HepG2 (cell line): Measurements from ENCODE around the gene ACOT2. TPM values are rescaled to one million over a fixed set of nuclear protein-coding genes. Genes with fewer than 3 reads are reported as not detected.
A peak's percentile ranks its signal among the peaks of the same experiment; 100 is the strongest.
"Not testable (repeated sequence)": the region's sequence is repeated elsewhere in the genome, so short reads cannot be mapped to it uniquely, and the experiment has no call there.

Experiments
- ESRRA ChIP-seq: sonication (generic); formaldehyde crosslinking; IDR thresholded peaks from 2 replicates; pipeline ENCODE4 v1.5.1; 2020; ENCODE audit warnings: mild to moderate bottlenecking, low read depth, missing genetic modification reagents
- GABPA ChIP-seq, 2 experiments: IDR thresholded peaks; 2 replicates each; pipeline ENCODE4 v1.6.1; 2011 to 2016; ENCODE audit warnings: low read depth in 2 of 2, low read length in 1 of 2, missing biosample characterization in 1 of 2, missing genetic modification characterization in 1 of 2
- MXI1 ChIP-seq: IDR thresholded peaks from 3 replicates; pipeline ENCODE4 v1.6.1; 2012; ENCODE audit warnings: low read depth, low read length, inconsistent platforms, borderline replicate concordance
- RBFOX2 ChIP-seq: fragments of 200-400 bp; formaldehyde crosslinking; IDR thresholded peaks from 2 replicates; pipeline ENCODE4 v1.6.1; 2017; ENCODE audit warnings: low read depth, mild to moderate bottlenecking, low read length
- TFDP2 ChIP-seq: sonication (generic); formaldehyde crosslinking; IDR thresholded peaks from 2 replicates; pipeline ENCODE4 v1.4.0; 2020; ENCODE audit warnings: missing genetic modification reagents
- THRA ChIP-seq: sonication (generic); formaldehyde crosslinking; IDR thresholded peaks from 2 replicates; pipeline ENCODE4 v1.4.0; 2020; ENCODE audit warnings: missing genetic modification reagents, borderline replicate concordance
- ZNF17 ChIP-seq: sonication (generic); formaldehyde crosslinking; IDR thresholded peaks from 2 replicates; pipeline ENCODE4 v1.5.0; 2020; ENCODE audit warnings: mild to moderate bottlenecking, missing genetic modification reagents
- ZNF710 ChIP-seq: sonication (generic); formaldehyde crosslinking; IDR thresholded peaks from 2 replicates; pipeline ENCODE4 v1.5.0; 2020; ENCODE audit warnings: mild to moderate bottlenecking, missing genetic modification reagents, borderline replicate concordance
- ZNF768 ChIP-seq: sonication (generic); formaldehyde crosslinking; IDR thresholded peaks from 2 replicates; pipeline ENCODE4 v1.4.0; 2020; ENCODE audit warnings: missing genetic modification reagents
- ZNF782 ChIP-seq: sonication (generic); formaldehyde crosslinking; IDR thresholded peaks from 2 replicates; pipeline ENCODE4 v1.4.0; 2020; ENCODE audit warnings: missing genetic modification reagents, mild to moderate bottlenecking, borderline replicate concordance
- ZNF788 ChIP-seq: sonication (generic); formaldehyde crosslinking; IDR thresholded peaks from 2 replicates; pipeline ENCODE4 v1.5.0; 2020; ENCODE audit warnings: mild to moderate bottlenecking, missing genetic modification reagents, borderline replicate concordance
- ZNF792 ChIP-seq: IDR thresholded peaks from 2 replicates; pipeline ENCODE4 v1.6.1; 2016
- ZNF816 ChIP-seq: sonication (generic); formaldehyde crosslinking; IDR thresholded peaks from 2 replicates; pipeline ENCODE4 v1.8.0; 2022; ENCODE audit warnings: missing genetic modification reagents, mild to moderate bottlenecking, borderline replicate concordance
- polyA plus RNA-seq, 8 experiments: library from polyadenylated mRNA; depleted of rRNA in 3 of 8; stranded (reverse) in 7 of 8; unstranded in 1 of 8; fragments of >200 nt; fragmentation: Illumina TruSeq in 4 of 8; extraction: Trizol in 4 of 8; gene quantifications; 2 replicates each; pipeline versions ENCODE4 v1.2.1 to v1.2.3, GENCODE V29; 2011 to 2016; ENCODE audit warnings: low read depth in 4 of 8, missing spikeins in 1 of 8, mixed read lengths in 1 of 8; ENCODE audit not compliant: insufficient read depth in 1 of 8
- total RNA-seq, 5 experiments: library from RNA; depleted of rRNA; stranded (reverse); fragments of >200 nt; fragmentation: Illumina TruSeq; extraction: Trizol; gene quantifications; 2 replicates each; pipeline ENCODE4 v1.2.3, GENCODE V29; 2016; ENCODE audit warnings: low read depth in 1 of 5
- TF ChIP-seq, protein P1 (sequence below): sonication (generic); formaldehyde crosslinking; IDR thresholded peaks from 2 replicates; pipeline ENCODE4 v1.8.0; 2022; ENCODE audit warnings: missing genetic modification reagents, mild to moderate bottlenecking, moderate library complexity, borderline replicate concordance
- TF ChIP-seq, protein P2 (sequence below): sonication (generic); formaldehyde crosslinking; IDR thresholded peaks from 2 replicates; pipeline ENCODE4 v1.4.0; 2020; ENCODE audit warnings: missing genetic modification reagents
- TF ChIP-seq, protein P3 (sequence below): IDR thresholded peaks from 2 replicates; pipeline ENCODE4 v1.6.1; 2016; ENCODE audit warnings: missing compliant biosample characterization, missing genetic modification reagents, borderline replicate concordance

Gene ACOT2
- total and polyA plus RNA-seq, 2 of the 13 experiments (the other 11 are each of a cell fraction or from before 2014, with no cell fraction given), result 60.0 to 110 TPM

DNA sequence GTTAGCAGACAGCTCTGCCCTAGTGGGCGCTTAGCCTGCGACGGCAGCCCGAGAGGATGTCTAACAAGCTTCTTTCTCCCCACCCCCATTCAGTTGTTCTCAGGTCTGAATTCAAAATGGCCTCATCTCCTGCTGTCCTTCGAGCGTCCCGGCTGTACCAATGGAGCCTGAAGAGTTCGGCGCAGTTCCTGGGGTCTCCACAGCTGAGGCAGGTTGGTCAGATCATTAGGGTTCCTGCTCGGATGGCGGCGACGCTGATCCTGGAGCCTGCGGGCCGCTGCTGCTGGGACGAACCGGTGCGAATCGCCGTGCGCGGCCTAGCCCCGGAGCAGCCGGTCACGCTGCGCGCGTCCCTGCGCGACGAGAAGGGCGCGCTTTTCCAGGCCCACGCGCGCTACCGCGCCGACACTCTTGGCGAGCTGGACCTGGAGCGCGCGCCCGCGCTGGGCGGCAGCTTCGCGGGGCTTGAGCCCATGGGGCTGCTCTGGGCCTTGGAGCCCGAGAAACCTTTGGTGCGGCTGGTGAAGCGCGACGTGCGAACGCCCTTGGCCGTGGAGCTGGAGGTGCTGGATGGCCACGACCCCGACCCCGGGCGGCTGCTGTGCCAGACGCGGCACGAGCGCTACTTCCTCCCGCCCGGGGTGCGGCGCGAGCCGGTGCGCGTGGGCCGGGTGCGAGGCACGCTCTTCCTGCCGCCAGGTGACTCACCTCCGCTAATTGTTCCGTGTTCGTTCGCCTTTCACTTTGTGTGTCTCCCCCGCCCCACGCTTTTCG lies at the start of gene ACOT2 (continued):
- TF ChIP-seq, protein P1, sequence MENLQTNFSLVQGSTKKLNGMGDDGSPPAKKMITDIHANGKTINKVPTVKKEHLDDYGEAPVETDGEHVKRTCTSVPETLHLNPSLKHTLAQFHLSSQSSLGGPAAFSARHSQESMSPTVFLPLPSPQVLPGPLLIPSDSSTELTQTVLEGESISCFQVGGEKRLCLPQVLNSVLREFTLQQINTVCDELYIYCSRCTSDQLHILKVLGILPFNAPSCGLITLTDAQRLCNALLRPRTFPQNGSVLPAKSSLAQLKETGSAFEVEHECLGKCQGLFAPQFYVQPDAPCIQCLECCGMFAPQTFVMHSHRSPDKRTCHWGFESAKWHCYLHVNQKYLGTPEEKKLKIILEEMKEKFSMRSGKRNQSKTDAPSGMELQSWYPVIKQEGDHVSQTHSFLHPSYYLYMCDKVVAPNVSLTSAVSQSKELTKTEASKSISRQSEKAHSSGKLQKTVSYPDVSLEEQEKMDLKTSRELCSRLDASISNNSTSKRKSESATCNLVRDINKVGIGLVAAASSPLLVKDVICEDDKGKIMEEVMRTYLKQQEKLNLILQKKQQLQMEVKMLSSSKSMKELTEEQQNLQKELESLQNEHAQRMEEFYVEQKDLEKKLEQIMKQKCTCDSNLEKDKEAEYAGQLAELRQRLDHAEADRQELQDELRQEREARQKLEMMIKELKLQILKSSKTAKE, result peak; percentile 61
- TF ChIP-seq GABPA (IDR thresholded peaks at IDR 0.05; ENCODE audit: low read depth, low read length) (peak; percentile 17; the same call in 1 of the 2 replicates), ZNF17 (0 out of 2 replicates have a peak, but pooled peaks have one; percentile 50), ZNF782 (CRISPR knock-in tag) (peak; percentile 41; the same call in 1 of the 2 replicates), RBFOX2 (peak; percentile 90), TFDP2 (CRISPR knock-in tag) (peak; percentile 67; the same call in 1 of the 2 replicates), ZNF816 (CRISPR knock-in tag) (peak; percentile 68), MXI1 (peak; percentile 29; the same call in 1 of the 3 replicates), ZNF768 (CRISPR knock-in tag) (peak; percentile 67), ZNF792 (CRISPR knock-in tag) (peak; percentile 41; the same call in 1 of the 2 replicates), THRA (peak; percentile 29), ESRRA (CRISPR knock-in tag) (0 out of 2 replicates have a peak, but pooled peaks have one; percentile 31), ZNF710 (peak; percentile 19; the same call in 1 of the 2 replicates), ZNF788 (CRISPR knock-in tag) (peak; percentile 5; the same call in 1 of the 2 replicates)
- not testable (repeated sequence) for TF ChIP-seq GABPA (CRISPR knock-in tag; IDR thresholded peaks at IDR 0.05; ENCODE audit: low read depth)
- TF ChIP-seq, protein P2, sequence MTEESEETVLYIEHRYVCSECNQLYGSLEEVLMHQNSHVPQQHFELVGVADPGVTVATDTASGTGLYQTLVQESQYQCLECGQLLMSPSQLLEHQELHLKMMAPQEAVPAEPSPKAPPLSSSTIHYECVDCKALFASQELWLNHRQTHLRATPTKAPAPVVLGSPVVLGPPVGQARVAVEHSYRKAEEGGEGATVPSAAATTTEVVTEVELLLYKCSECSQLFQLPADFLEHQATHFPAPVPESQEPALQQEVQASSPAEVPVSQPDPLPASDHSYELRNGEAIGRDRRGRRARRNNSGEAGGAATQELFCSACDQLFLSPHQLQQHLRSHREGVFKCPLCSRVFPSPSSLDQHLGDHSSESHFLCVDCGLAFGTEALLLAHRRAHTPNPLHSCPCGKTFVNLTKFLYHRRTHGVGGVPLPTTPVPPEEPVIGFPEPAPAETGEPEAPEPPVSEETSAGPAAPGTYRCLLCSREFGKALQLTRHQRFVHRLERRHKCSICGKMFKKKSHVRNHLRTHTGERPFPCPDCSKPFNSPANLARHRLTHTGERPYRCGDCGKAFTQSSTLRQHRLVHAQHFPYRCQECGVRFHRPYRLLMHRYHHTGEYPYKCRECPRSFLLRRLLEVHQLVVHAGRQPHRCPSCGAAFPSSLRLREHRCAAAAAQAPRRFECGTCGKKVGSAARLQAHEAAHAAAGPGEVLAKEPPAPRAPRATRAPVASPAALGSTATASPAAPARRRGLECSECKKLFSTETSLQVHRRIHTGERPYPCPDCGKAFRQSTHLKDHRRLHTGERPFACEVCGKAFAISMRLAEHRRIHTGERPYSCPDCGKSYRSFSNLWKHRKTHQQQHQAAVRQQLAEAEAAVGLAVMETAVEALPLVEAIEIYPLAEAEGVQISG, result peak; percentile 85
- TF ChIP-seq, protein P3, sequence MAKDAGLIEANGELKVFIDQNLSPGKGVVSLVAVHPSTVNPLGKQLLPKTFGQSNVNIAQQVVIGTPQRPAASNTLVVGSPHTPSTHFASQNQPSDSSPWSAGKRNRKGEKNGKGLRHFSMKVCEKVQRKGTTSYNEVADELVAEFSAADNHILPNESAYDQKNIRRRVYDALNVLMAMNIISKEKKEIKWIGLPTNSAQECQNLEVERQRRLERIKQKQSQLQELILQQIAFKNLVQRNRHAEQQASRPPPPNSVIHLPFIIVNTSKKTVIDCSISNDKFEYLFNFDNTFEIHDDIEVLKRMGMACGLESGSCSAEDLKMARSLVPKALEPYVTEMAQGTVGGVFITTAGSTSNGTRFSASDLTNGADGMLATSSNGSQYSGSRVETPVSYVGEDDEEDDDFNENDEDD (CRISPR knock-in tag), result peak; percentile 89; the same call in 1 of the 2 replicates
